PC-3 (cell line): ENCODE measurements around the gene KRT35. TPM values are rescaled to one million over a fixed set of nuclear protein-coding genes. Genes with fewer than 3 reads are reported as not detected.

Experiments
- ATAC-seq: fragments of 200-7000 bp; cut with Tn5 transposase; 2 replicates; pipeline ENCODE4 v1.9.1; 2020; ENCODE audit warnings: mild to moderate bottlenecking, moderate library complexity
- BruUV-seq: library from RNA; stranded (reverse); fragments of 400-500 nt; replicated peaks from 2 replicates; lab custom pipeline; 2021; lab: Mats Ljungman, UMichigan
- CTCF ChIA-PET: fragments of 300-600 bp; sonication (Branson Sonifier 250); formaldehyde crosslinking; loops from one replicate; lab custom pipeline; 2022; ENCODE audit warnings: antibody characterized with exemption; lab: Charles Lee
- POLR2A ChIA-PET: fragments of 300-600 bp; sonication (Branson Sonifier 250); formaldehyde crosslinking; loops from one replicate; lab custom pipeline; 2022; ENCODE audit warnings: antibody characterized with exemption; ENCODE audit not compliant: unreplicated experiment; lab: Charles Lee
- DNase-seq: peaks from one replicate; pipeline ENCODE4 v3.0.0-alpha.2; 2015
- H2AFZ ChIP-seq: fragments of 300-600 bp; sonication (generic); 2 replicates; pipeline ENCODE4 v1.6.0; 2016; ENCODE audit warnings: antibody characterized with exemption, low read length
- H3F3A ChIP-seq: fragments of 300-600 bp; sonication (generic); one replicate; pipeline ENCODE4 v1.6.0; 2017; ENCODE audit warnings: antibody characterized with exemption, low read length, control low read depth, mild to moderate bottlenecking; ENCODE audit not compliant: unreplicated experiment
- H3K27ac ChIP-seq: fragments of 300-600 bp; sonication (generic); 2 replicates; pipeline ENCODE4 v1.5.1; 2016; ENCODE audit warnings: mild to moderate bottlenecking, low read length
- H3K27me3 ChIP-seq: fragments of 300-600 bp; sonication (generic); 2 replicates; pipeline ENCODE4 v1.6.1; 2016; ENCODE audit warnings: low read length, mixed read lengths
- H3K36me3 ChIP-seq: fragments of 300-600 bp; sonication (generic); 2 replicates; pipeline ENCODE4 v1.6.1; 2016; ENCODE audit warnings: low read depth, mixed run types, low read length, mixed read lengths
- H3K4me1 ChIP-seq: fragments of 300-600 bp; sonication (generic); 2 replicates; pipeline ENCODE4 v1.5.1; 2016; ENCODE audit warnings: low read length; ENCODE audit not compliant: insufficient read depth
- H3K4me2 ChIP-seq: fragments of 300-600 bp; sonication (generic); 2 replicates; pipeline ENCODE4 v1.6.0; 2016; ENCODE audit warnings: low read length
- H3K4me3 ChIP-seq: fragments of 300-600 bp; sonication (generic); 2 replicates; pipeline ENCODE4 v1.5.1; 2016; ENCODE audit warnings: mild to moderate bottlenecking, low read length, mixed read lengths
- H3K79me2 ChIP-seq: fragments of 300-600 bp; sonication (generic); 2 replicates; pipeline ENCODE4 v1.6.1; 2017; ENCODE audit warnings: low read length, mixed read lengths
- H3K9ac ChIP-seq: fragments of 300-600 bp; sonication (generic); 2 replicates; pipeline ENCODE4 v1.6.0; 2016; ENCODE audit warnings: mild to moderate bottlenecking, low read length
- H3K9me2 ChIP-seq: fragments of 300-600 bp; sonication (generic); replicated peaks from 2 replicates; pipeline ENCODE4 v1.6.1; 2016; ENCODE audit warnings: mixed run types, low read length, mixed read lengths
- H3K9me3 ChIP-seq: fragments of 300-600 bp; sonication (generic); 2 replicates; pipeline ENCODE4 v1.6.1; 2016; ENCODE audit warnings: low read length, mixed read lengths
- H4K20me1 ChIP-seq: fragments of 300-600 bp; sonication (generic); 2 replicates; pipeline ENCODE4 v1.6.1; 2016; ENCODE audit warnings: low read length, mixed read lengths
- CTCF ChIP-seq: fragments of 300-600 bp; sonication (generic); conservative IDR thresholded peaks from 2 replicates; pipeline ENCODE4 v1.5.1; 2017; ENCODE audit warnings: antibody characterized with exemption, low read depth, mild to moderate bottlenecking, low read length
- EZH2 ChIP-seq: fragments of 300-600 bp; sonication (generic); IDR thresholded peaks from one replicate; pipeline ENCODE4 v1.6.1; 2017; ENCODE audit warnings: antibody characterized with exemption, mild to moderate bottlenecking, low read length; ENCODE audit not compliant: unreplicated experiment
- EZH2phosphoT487 ChIP-seq: fragments of 300-600 bp; sonication (generic); IDR thresholded peaks from 2 replicates; pipeline ENCODE4 v1.6.1; 2018; ENCODE audit warnings: mild to moderate bottlenecking, antibody characterized with exemption, low read length, borderline replicate concordance
- intact Hi-C: fragments of 100-400 bp; cut with micrococcal nuclease; formaldehyde crosslinking; loops from 2 replicates; pipeline ENCODE4 v1.9.0; 2023
- total RNA-seq: library from RNA; depleted of rRNA; stranded (reverse); fragments of >200 nt; gene quantifications from 2 replicates; pipeline ENCODE4 v1.2.3, GENCODE V29; 2014

The KRT35 gene
- total RNA-seq, 1 experiment from 2014 or later = not detected

GRCh38 chr17:41453066-41453465 is 27.9 kb downstream of the KRT35 start:
- Histone ChIP-seq H3K9ac (no peak overlapping the region), H4K20me1 (no peaks in the 10 kb centered on the region), H3K36me3 (no peaks in the 10 kb centered on the region), H3K79me2 (no peaks in the 10 kb centered on the region), H3K9me2 (no peaks in the 10 kb centered on the region), H2AFZ (no peak overlapping the region), H3K27me3 (no peaks in the 10 kb centered on the region), H3K4me2 (no peak overlapping the region), H3K9me3 (no peaks in the 10 kb centered on the region), H3K27ac (no peak overlapping the region), H3K4me1 (no peaks in the 10 kb centered on the region), H3F3A (no peaks in the 10 kb centered on the region), H3K4me3 (no peak overlapping the region)
- TF ChIP-seq EZH2 = no peak
- no peak for TF ChIP-seq CTCF
- TF ChIP-seq EZH2phosphoT487 = no peak
- DNase-seq (no peak), ATAC-seq (no peak)
- no TSS peak for BruUV-seq
- CTCF ChIA-PET = no interaction called here
- POLR2A ChIA-PET = interaction anchor here (0.6 kb wide), 1 partner anchor 849 kb away, joined by 6 read pairs; no protein-coding TSS in a partner anchor
- intact Hi-C loops = no loop called here

- Histone ChIP-seq H3K9me2 (no peaks in the 10 kb centered on the region), H2AFZ (no peak overlapping the region), H3K27me3 (no peaks in the 10 kb centered on the region), H3K9me3 (no peaks in the 10 kb centered on the region), H3K36me3 (no peaks in the 10 kb centered on the region), H3K4me3 (no peak overlapping the region), H3K79me2 (no peaks in the 10 kb centered on the region), H3K27ac (no peak overlapping the region), H3K9ac (no peak overlapping the region), H3K4me2 (no peak overlapping the region), H4K20me1 (no peaks in the 10 kb centered on the region), H3K4me1 (no peaks in the 10 kb centered on the region), H3F3A (no peaks in the 10 kb centered on the region)
- BruUV-seq = no TSS peak
- no peak for DNase-seq
- no peak for TF ChIP-seq EZH2phosphoT487
- TF ChIP-seq CTCF = no peak
- no peak for TF ChIP-seq EZH2
- ChIA-PET POLR2A (no interaction called here), CTCF (no interaction called here)
- no peak for ATAC-seq
- intact Hi-C loops = no loop called here
Measured at GRCh38 chr17:41452281-41452680, 28.7 kb downstream of the KRT35 start.

GRCh38 chr17:41451154-41451728 is 29.7 kb downstream of the KRT35 start:
- H3K27me3 ChIP-seq = no peaks in the 10 kb centered on the region
- no peak overlapping the region for H3K4me2 ChIP-seq
- peaks cover 6% of the 10 kb centered on the region; the same call in 1 of the 2 replicates for H3K4me1 ChIP-seq
- TF ChIP-seq EZH2 (no peak), CTCF (no peak), EZH2phosphoT487 (no peak)
- H3K9ac ChIP-seq = no peak overlapping the region
- intact Hi-C loops = no loop called here
- H3K36me3 ChIP-seq = no peaks in the 10 kb centered on the region
- no peak overlapping the region for H2AFZ ChIP-seq
- no peak for ATAC-seq
- no peak overlapping the region for H3K27ac ChIP-seq
- no peaks in the 10 kb centered on the region for H3K9me2 ChIP-seq
- no TSS peak for BruUV-seq
- peak; percentile 5 for DNase-seq
- no peaks in the 10 kb centered on the region for H3F3A ChIP-seq
- CTCF ChIA-PET = no interaction called here
- no peak overlapping the region for H3K4me3 ChIP-seq
- POLR2A ChIA-PET = no interaction called here
- no peaks in the 10 kb centered on the region for H4K20me1 ChIP-seq
- no peaks in the 10 kb centered on the region for H3K9me3 ChIP-seq
- H3K79me2 ChIP-seq = no peaks in the 10 kb centered on the region
